H7 (cell line): ENCODE measurements around the gene DCLK3. TPM values are rescaled to one million over a fixed set of nuclear protein-coding genes. Genes with fewer than 3 reads are reported as not detected.

Experiments
- DNase-seq: peaks from one replicate; pipeline ENCODE4 v3.0.0; 2012
- H3K27me3 ChIP-seq: 2 replicates; pipeline ENCODE4 v1.6.0; 2011; ENCODE audit warnings: mild to moderate bottlenecking, low read length; ENCODE audit not compliant: control insufficient read depth, insufficient read depth
- H3K36me3 ChIP-seq: replicated peaks from 2 replicates; pipeline ENCODE4 v1.5.1; 2011; ENCODE audit warnings: low read length; ENCODE audit not compliant: control insufficient read depth, insufficient read depth
- H3K4me3 ChIP-seq: 2 replicates; pipeline ENCODE4 v1.5.1; 2011; ENCODE audit warnings: low read depth, mild to moderate bottlenecking, control low read depth, low read length, moderate library complexity; ENCODE audit not compliant: insufficient read depth
- total RNA-seq: library from RNA; depleted of rRNA; stranded (reverse); fragments of >200 nt; shearing (Covaris generic); gene quantifications from 2 replicates; pipeline ENCODE4 v1.2.3, GENCODE V29; 2014

The DCLK3 gene
- total RNA-seq, 1 experiment from 2014 or later, result 0.42 TPM

GRCh38 chr3:36784138-36784635 is 19.8 kb upstream of the DCLK3 start:
- DNase-seq, result no peak
- H3K36me3 ChIP-seq, result no peaks in the 10 kb centered on the region
- H3K4me3 ChIP-seq, result no peak overlapping the region
- no peaks in the 10 kb centered on the region for H3K27me3 ChIP-seq

GRCh38 chr3:36777424-36778218 is 13.3 kb upstream of the DCLK3 start:
- DNase-seq, result no peak
- H3K4me3 ChIP-seq, result no peak overlapping the region
- no peaks in the 10 kb centered on the region for H3K36me3 ChIP-seq
- no peaks in the 10 kb centered on the region; the same call in 1 of the 2 replicates for H3K27me3 ChIP-seq

- DNase-seq, result no peak
- no peaks in the 10 kb centered on the region for H3K36me3 ChIP-seq
- no peak overlapping the region for H3K4me3 ChIP-seq
- no peaks in the 10 kb centered on the region; the same call in 1 of the 2 replicates for H3K27me3 ChIP-seq
Observed at GRCh38 chr3:36776436-36776835, 12.1 kb upstream of the DCLK3 start.

GRCh38 chr3:36774052-36774451 is 9.7 kb upstream of the DCLK3 start:
- Histone ChIP-seq H3K36me3 (no peaks in the 10 kb centered on the region), H3K27me3 (no peaks in the 10 kb centered on the region; the same call in 1 of the 2 replicates), H3K4me3 (no peak overlapping the region)
- no peak for DNase-seq

GRCh38 chr3:36771931-36772330 is 7.6 kb upstream of the DCLK3 start:
- H3K4me3 ChIP-seq, result no peak overlapping the region
- H3K36me3 ChIP-seq, result no peaks in the 10 kb centered on the region
- no peak for DNase-seq
- no peaks in the 10 kb centered on the region for H3K27me3 ChIP-seq

GRCh38 chr3:36769926-36770325 is 5.6 kb upstream of the DCLK3 start:
- peaks cover 8% of the 10 kb centered on the region for H3K27me3 ChIP-seq
- no peaks in the 10 kb centered on the region for H3K36me3 ChIP-seq
- no peak overlapping the region for H3K4me3 ChIP-seq
- DNase-seq, result no peak

GRCh38 chr3:36765104-36765503 is 751 bp upstream of the DCLK3 start:
- Histone ChIP-seq H3K27me3 (peaks cover 22% of the 10 kb centered on the region), H3K36me3 (no peaks in the 10 kb centered on the region), H3K4me3 (no peak overlapping the region)
- DNase-seq, result no peak

GRCh38 chr3:36764704-36765038 is 318 bp upstream of the DCLK3 start:
- no peak for DNase-seq
- Histone ChIP-seq H3K4me3 (peak overlapping the region; percentile 55), H3K27me3 (peaks cover 22% of the 10 kb centered on the region), H3K36me3 (no peaks in the 10 kb centered on the region)

GRCh38 chr3:36762918-36763849 is 1.2 kb downstream of the DCLK3 start:
- H3K36me3 ChIP-seq, result no peaks in the 10 kb centered on the region
- peak; percentile 68 for DNase-seq
- peak overlapping the region; percentile 55 for H3K4me3 ChIP-seq
- peaks cover 22% of the 10 kb centered on the region for H3K27me3 ChIP-seq

GRCh38 chr3:36761779-36762178 is 2.6 kb downstream of the DCLK3 start:
- H3K27me3 ChIP-seq, result peaks cover 22% of the 10 kb centered on the region
- no peak for DNase-seq

GRCh38 chr3:36756269-36756668 is 8.1 kb downstream of the DCLK3 start:
- Histone ChIP-seq H3K27me3 (no peaks in the 10 kb centered on the region; the same call in 1 of the 2 replicates), H3K36me3 (no peaks in the 10 kb centered on the region), H3K4me3 (no peak overlapping the region)
- no peak for DNase-seq

More at GRCh38 chr3:36761779-36762178, 2.6 kb downstream of the DCLK3 start:
- Histone ChIP-seq H3K4me3 (no peak overlapping the region), H3K36me3 (no peaks in the 10 kb centered on the region)

GRCh38 chr3:36751326-36751725 is 13.0 kb downstream of the DCLK3 start:
- no peak overlapping the region for H3K4me3 ChIP-seq
- H3K36me3 ChIP-seq, result no peaks in the 10 kb centered on the region
- H3K27me3 ChIP-seq, result no peaks in the 10 kb centered on the region
- DNase-seq, result no peak

- no peak for DNase-seq
- H3K27me3 ChIP-seq, result no peaks in the 10 kb centered on the region
- no peak overlapping the region for H3K4me3 ChIP-seq
- H3K36me3 ChIP-seq, result no peaks in the 10 kb centered on the region
Observed at GRCh38 chr3:36750737-36751136, 13.6 kb downstream of the DCLK3 start.

- no peaks in the 10 kb centered on the region for H3K36me3 ChIP-seq
- no peak overlapping the region for H3K4me3 ChIP-seq
- no peaks in the 10 kb centered on the region for H3K27me3 ChIP-seq
- DNase-seq, result no peak
Observed at GRCh38 chr3:36744763-36745162, 19.6 kb downstream of the DCLK3 start.

GRCh38 chr3:36743826-36744225 is 20.5 kb downstream of the DCLK3 start:
- no peak for DNase-seq

More at GRCh38 chr3:36743826-36744225, 20.5 kb downstream of the DCLK3 start:
- H3K36me3 ChIP-seq, result no peaks in the 10 kb centered on the region
- no peak overlapping the region for H3K4me3 ChIP-seq
- H3K27me3 ChIP-seq, result no peaks in the 10 kb centered on the region
